ENCODE results near the gene INSL4.
A peak's percentile ranks its signal among the peaks of the same experiment; 100 is the strongest.

The INSL4 gene

DNA sequence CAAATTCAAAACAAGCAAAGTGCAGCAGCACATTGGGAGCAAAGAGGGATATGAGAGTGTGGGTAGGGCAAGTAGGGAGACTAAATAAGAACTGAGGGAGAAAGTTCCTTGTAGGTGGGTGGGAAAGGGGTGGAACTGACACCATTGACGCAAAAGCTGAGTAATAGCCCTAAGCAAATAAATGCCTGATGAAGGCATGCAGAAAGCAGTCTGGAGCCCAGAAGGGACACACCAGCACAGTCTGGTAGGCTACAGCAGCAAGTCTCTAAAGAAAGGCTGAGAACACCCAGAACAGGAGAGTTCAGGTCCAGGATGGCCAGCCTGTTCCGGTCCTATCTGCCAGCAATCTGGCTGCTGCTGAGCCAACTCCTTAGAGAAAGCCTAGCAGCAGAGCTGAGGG is at the start of gene INSL4:
Gene INSL4, plus strand, starts transcription at position 208 of the 400 bp plus-strand sequence. Its CDS starts 105 bp downstream, at position 313.
- no peak for DNase-seq

GRCh38 chr9:5184776-5185175 is 46.4 kb upstream of the INSL4 start:
- no peak for DNase-seq

GRCh38 chr9:5185220-5185840 is 45.9 kb upstream of the INSL4 start, which contains the start of gene INSL6:
INSL6 (minus strand) TSS chr9:5185639; CDS start chr9:5185602, 37 bp downstream.
- DNase-seq = no peak

GRCh38 chr9:5186416-5187169 is 44.6 kb upstream of the INSL4 start:
- peak; percentile 99 for DNase-seq

DNA sequence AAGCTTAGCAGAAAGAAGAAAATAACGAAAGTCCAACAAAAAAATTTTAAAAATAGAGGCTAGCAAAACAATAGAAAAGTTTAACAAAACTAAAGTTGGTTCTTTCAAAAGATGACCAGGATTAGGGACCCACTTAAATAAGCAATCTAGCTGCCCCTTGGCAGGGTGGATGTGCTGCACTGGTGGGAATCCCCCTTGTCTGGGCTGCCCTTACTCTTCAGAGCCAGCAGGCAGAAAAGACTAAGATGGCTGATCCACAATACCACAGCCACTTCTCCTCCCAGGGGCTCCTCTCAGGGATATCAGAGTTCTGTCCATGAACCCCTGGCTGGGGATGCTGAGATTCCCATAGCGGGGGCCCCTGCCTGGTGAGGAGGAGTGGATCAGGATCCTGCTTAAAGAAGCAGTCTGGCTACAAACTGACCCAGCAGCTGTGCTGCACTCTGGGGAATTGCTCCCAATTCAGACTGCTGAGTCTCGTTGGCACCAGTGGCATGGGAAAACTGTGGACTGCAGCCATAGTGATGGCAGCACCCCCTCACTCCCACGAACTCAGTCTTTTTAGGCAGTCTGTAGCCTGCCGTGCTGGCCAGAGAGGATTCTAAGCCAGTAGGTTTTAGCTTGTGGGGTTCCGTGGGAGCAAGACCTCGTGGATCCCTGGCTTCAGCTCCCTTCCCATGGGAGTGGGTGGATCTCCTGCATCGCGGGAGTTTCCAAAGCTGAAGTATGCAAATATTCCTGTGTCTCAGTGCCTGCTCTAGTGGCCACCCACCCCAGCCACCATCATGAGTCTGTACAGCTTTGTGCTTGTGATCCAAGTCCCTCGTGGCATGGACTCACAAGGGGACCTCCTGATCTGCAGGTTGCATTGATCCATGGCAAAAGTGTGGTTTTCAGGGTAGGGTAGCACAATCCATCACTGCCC is 42.9 kb upstream of the INSL4 start:
- no peak for DNase-seq

GRCh38 chr9:5191985-5192384 is 39.2 kb upstream of the INSL4 start:
- DNase-seq = peak; percentile 99

DNA sequence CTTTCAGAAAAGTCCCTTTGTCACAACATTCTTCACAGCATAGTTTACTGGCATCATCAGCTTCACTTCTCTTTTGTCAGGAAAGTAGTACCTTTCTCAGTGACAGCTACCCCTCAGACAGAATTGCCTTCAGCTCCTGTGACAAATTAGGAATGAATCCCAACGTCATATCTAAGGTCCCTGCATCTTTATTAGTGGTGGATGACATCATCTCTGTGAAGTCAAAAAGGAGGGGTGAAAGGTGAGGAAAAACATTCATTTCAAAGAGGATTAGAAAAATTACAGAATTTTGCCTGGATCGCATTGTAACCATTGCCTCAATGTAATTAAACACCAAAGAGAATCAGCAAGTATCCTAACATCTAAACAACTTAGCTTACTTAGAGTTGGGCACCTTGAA is 37.9 kb upstream of the INSL4 start:
- no peak for DNase-seq

GRCh38 chr9:5195463-5195862 is 35.8 kb upstream of the INSL4 start:
- DNase-seq = no peak

DNA sequence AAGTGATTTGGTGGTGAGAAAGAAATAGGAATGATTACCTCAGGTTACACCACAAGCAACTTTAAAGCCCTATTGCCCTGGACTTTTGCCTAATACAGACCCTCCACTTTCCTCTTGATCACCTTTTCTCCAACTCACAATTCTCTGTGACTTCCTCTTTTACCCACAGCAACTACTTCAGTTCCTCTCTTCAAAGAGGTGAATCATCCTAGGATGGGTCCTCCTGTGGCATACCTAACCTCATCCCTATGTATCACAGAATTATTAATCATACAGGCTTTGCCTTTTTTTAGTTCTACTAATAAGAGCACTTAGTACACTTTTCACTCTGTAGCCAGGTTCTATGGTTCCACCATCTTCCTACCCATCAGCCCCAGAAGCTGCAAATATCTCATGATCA is 26.1 kb upstream of the INSL4 start:
- peak; percentile 92 for DNase-seq

GRCh38 chr9:5230554-5230953 is 665 bp upstream of the INSL4 start:
- DNase-seq = no peak

- DNase-seq = peak; percentile 100
Observed at GRCh38 chr9:5263351-5264218, 32.4 kb downstream of the INSL4 start.

DNA sequence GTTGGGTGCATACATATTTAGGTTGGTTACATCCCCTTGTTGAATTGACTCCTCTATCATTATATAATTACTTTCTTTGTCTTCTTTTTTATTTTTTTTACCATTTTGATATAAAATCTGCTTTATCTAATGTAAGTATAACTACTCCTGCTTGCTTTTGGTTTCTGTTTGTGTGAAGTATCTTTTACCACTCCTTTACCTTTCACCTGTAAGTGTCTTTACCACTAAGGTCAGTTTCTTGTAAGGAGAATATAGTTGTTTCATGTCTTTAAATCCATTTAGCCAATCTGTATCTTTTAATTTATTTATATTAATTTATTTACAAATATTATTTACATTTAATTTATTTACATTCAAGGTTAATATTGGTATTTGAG is 33.0 kb downstream of the INSL4 start:
- DNase-seq = no peak

GRCh38 chr9:5265939-5266338 is 34.7 kb downstream of the INSL4 start:
- no peak for DNase-seq

DNA sequence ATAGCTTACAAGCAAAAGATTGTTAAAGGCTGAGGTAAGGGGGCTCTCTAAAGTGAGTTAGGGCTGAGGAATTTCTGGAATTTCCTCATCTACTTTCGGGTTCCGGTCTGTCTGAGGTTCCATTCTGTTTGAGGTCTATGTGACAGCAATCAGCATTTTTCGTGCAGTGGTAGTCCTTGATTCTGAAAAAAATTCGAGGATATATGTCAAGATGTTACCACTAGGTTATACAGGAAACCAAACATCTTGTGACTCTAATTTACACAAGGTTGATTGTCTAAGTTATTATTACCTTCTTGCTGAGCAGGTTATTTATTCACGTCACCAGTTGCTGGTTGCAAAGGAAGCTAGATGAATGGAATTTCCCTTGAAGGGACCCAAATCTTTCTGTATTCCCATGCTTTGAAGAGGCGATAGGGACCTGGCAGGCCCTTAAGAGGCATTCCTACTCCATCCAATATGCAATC is 38.1 kb downstream of the INSL4 start:
- no peak for DNase-seq

GRCh38 chr9:5274770-5275169 is 43.6 kb downstream of the INSL4 start:
- DNase-seq = no peak

- peak; percentile 92 for DNase-seq
Observed at GRCh38 chr9:5278486-5278885, 47.3 kb downstream of the INSL4 start.
